ENCODE measurements around the gene DEGS2. TPM values are rescaled to one million over a fixed set of nuclear protein-coding genes. Genes with fewer than 3 reads are reported as not detected.

DEGS2 gene
- polyA plus RNA-seq, 3 donors = 5.3 to 11.1 (median 9.8) TPM

- no peak for DNase-seq (ENCODE audit: low read depth in 3 of 3, low spot score in 2 of 3)
These were observed 8.4 kb downstream of the DEGS2 start for GRCh38 chr14:100150932-100151587.

- no peak for DNase-seq (ENCODE audit: low read depth in 3 of 3, low spot score in 2 of 3)
These were observed 9.4 kb downstream of the DEGS2 start for GRCh38 chr14:100149851-100150611.

GRCh38 chr14:100148837-100149731, 10.4 kb downstream of the DEGS2 start:
- DNase-seq (ENCODE audit: low read depth in 3 of 3, low spot score in 2 of 3) = no peak

- no peak for DNase-seq (ENCODE audit: low read depth in 3 of 3, low spot score in 2 of 3)
These were observed 11.6 kb downstream of the DEGS2 start for GRCh38 chr14:100147691-100148464.

GRCh38 chr14:100147181-100147631, 12.2 kb downstream of the DEGS2 start:
- DNase-seq (ENCODE audit: low read depth in 3 of 3, low spot score in 2 of 3) = no peak

GRCh38 chr14:100146531-100147091, 12.8 kb downstream of the DEGS2 start:
- DNase-seq (ENCODE audit: low read depth in 3 of 3, low spot score in 2 of 3) = no peak

- DNase-seq (ENCODE audit: low read depth in 3 of 3, low spot score in 2 of 3) = no peak
These were observed 13.6 kb downstream of the DEGS2 start for GRCh38 chr14:100145682-100146464.

- DNase-seq (ENCODE audit: low read depth in 3 of 3, low spot score in 2 of 3) = no peak
These were observed 14.3 kb downstream of the DEGS2 start for GRCh38 chr14:100144996-100145646.

- DNase-seq (ENCODE audit: low read depth in 3 of 3, low spot score in 2 of 3) = no peak
These were observed 14.8 kb downstream of the DEGS2 start for GRCh38 chr14:100144645-100144995.

- no peak for DNase-seq (ENCODE audit: low read depth in 3 of 3, low spot score in 2 of 3)
These were observed 15.5 kb downstream of the DEGS2 start for GRCh38 chr14:100143934-100144333.

- no peak for DNase-seq (ENCODE audit: low read depth in 3 of 3, low spot score in 2 of 3)
These were observed 15.9 kb downstream of the DEGS2 start for GRCh38 chr14:100143523-100143922.

- DNase-seq (ENCODE audit: low read depth in 3 of 3, low spot score in 2 of 3) = no peak
These were observed 17.1 kb downstream of the DEGS2 start for GRCh38 chr14:100142073-100143040.

- DNase-seq (ENCODE audit: low read depth in 3 of 3, low spot score in 2 of 3) = no peak
These were observed 18.3 kb downstream of the DEGS2 start for GRCh38 chr14:100141098-100141497.

- DNase-seq (ENCODE audit: low read depth in 3 of 3, low spot score in 2 of 3) = no peak
These were observed 18.9 kb downstream of the DEGS2 start for GRCh38 chr14:100140452-100141078.

- DNase-seq (ENCODE audit: low read depth in 3 of 3, low spot score in 2 of 3) = no peak
These were observed 20.5 kb downstream of the DEGS2 start for GRCh38 chr14:100138955-100139354.

GRCh38 chr14:100138082-100138787, 21.2 kb downstream of the DEGS2 start:
- DNase-seq (ENCODE audit: low read depth in 3 of 3, low spot score in 2 of 3) = no peak

GRCh38 chr14:100137173-100137572, 22.3 kb downstream of the DEGS2 start:
- no peak for DNase-seq (ENCODE audit: low read depth in 3 of 3, low spot score in 2 of 3)

Measured in right renal cortex interstitium (tissue), 3 donors.